AG09319 (cell line): ENCODE results near the gene NPHP4.
"Not testable (repeated sequence)": the region's sequence is repeated elsewhere in the genome, so short reads cannot be mapped to it uniquely, and the experiment has no call there.

Source experiments
- DNase-seq: peaks from one replicate; pipeline ENCODE4 v3.0.0-alpha.2; 2010; ENCODE audit warnings: low read depth; ENCODE audit errors: extremely low read depth
- CTCF ChIP-seq: IDR thresholded peaks from 2 replicates; pipeline ENCODE4 v1.5.1; 2011; ENCODE audit warnings: low read depth, mild to moderate bottlenecking, inconsistent platforms, low read length, moderate library complexity

The NPHP4 gene

GRCh38 chr1:5901841-5902240 is 90.4 kb downstream of the NPHP4 start:
- no peak for TF ChIP-seq CTCF
- DNase-seq, result no peak

- no peak for TF ChIP-seq CTCF
- DNase-seq, result no peak
Observed at GRCh38 chr1:5901150-5901549, 91.1 kb downstream of the NPHP4 start.

GRCh38 chr1:5898266-5898665 is 94.0 kb downstream of the NPHP4 start:
- DNase-seq, result no peak
- no peak for TF ChIP-seq CTCF

GRCh38 chr1:5896706-5897660 is 95.2 kb downstream of the NPHP4 start:
- no peak for DNase-seq
- TF ChIP-seq CTCF, result no peak

- no peak for DNase-seq
- no peak for TF ChIP-seq CTCF
Observed at GRCh38 chr1:5895446-5896406, 96.5 kb downstream of the NPHP4 start.

- DNase-seq, result not testable (repeated sequence)
Observed at GRCh38 chr1:5893699-5894278, 98.4 kb downstream of the NPHP4 start.

- no peak for TF ChIP-seq CTCF
Observed at GRCh38 chr1:5892329-5892728, 99.9 kb downstream of the NPHP4 start.

More at GRCh38 chr1:5892329-5892728, 99.9 kb downstream of the NPHP4 start:
- no peak for DNase-seq
